UCSD-AML1 (cell line): ENCODE data around the gene HELZ.
"Not testable (repeated sequence)": the region's sequence is repeated elsewhere in the genome, so short reads cannot be mapped to it uniquely, and the experiment has no call there.

ENCODE experiments used
- DNase-seq: peaks from one replicate; lab custom pipeline; 2025; ENCODE audit not compliant: unreplicated experiment; lab: John Stamatoyannopoulos, UW

Gene HELZ

DNA sequence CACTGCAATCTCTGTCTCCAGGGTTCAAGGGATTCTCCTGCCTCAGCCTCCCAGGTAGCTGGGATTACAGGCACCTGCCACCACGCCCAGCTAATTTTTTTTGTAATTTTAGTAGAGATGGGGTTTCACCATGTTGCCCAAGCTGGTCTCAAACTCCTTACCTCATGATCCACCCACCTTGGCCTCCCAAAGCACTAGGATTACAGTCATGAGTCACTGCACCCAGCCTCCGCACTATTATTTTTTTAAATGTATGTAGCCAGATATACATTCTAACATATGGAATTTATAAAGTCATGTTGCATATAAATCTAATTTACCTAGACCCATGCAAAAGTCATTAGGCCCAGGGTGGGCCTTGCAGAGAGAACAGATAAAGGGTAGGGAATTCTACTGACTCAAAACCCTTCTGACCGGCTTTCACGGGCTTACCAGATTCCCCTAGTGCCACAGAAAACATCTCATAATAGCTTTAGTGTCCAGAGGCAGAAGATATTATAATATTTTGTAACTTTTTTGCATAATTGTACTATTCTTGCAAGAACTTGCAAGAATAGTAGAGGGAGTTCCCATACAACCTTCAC lies 20.5 kb upstream of the HELZ start:
- no peak for DNase-seq

GRCh38 chr17:67262435-67263117 lies 17.6 kb upstream of the HELZ start:
- DNase-seq: no peak

GRCh38 chr17:67260170-67260987 lies 15.4 kb upstream of the HELZ start:
- no peak for DNase-seq

DNA sequence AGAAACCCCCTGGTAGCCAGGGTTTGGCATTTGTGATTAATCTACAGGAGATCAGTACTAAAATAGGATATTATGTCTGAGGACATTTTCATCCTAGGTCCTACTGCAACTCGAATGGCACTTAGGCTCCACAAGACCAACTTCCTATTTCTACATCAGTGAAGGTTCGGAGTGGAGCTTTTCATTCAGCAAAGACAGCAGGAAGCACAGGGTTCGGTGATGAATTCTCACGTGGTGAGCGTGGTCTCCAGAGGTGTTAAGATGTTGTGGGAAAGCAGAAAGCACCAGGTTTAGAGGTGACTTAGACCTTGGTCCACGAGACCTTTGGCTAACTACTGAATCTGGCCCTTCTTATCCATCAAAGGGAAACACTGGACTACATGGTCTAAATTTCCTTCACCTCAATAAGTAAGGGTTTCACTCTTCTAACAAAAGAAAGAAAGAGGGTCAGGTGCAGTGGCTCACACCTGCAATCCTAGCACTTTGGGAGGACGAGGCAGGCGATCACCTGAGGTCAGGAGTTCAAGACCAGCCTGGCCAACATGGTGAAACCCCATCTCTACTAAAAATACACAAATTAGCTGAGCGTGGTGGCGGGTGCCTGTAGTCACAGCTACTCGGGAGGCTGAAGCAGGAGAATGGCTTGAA lies 13.9 kb upstream of the HELZ start:
- peak; percentile 42 for DNase-seq

DNA sequence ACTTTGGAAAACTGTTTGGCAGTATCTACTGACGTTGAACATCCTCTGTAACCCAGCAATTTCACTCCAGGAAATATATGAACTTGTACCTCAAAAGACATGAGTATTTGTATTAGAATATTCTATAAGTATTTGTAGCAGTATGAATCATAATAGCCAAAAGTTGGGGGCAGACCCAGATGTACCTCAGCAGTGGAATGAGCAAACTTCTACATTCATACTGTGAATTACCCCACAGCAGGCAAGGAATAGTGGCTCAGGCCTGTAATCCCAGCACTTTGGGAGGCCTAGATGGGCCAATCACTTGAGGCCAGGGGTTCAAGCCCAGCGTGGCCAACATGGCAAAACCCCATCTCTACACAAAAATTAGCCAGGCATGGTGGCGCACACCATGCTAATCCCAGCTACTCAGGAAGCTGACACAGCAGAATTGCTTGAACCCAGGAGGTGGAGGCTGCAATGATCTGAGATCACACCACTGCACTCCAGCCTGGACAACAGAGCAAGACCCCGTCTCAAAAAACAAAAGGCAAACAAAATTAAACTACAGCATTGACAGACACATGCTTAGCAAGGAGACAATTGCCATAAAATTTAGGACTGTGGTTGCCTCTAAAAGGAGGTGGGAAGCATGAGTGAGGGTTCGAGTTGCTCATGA lies 11.2 kb upstream of the HELZ start:
- DNase-seq: no peak

DNA sequence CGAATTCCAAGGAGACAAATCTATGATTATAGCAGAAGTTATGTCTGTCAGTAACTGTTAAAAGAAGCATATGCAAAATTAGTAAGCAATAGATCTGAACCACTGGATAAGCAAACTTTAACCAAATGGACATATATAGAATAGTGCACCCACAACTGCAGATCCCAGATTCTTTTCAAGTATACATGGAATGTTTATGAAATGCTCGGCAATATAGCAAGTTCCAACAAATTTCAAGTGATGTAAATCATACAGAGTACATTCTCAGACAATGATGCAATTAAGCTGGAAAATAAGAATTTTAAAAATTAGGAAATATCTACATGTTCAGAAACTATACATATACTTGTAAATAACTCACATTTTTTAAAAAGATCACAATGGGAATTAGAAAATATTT lies 8.4 kb upstream of the HELZ start:
- DNase-seq: no peak

DNA sequence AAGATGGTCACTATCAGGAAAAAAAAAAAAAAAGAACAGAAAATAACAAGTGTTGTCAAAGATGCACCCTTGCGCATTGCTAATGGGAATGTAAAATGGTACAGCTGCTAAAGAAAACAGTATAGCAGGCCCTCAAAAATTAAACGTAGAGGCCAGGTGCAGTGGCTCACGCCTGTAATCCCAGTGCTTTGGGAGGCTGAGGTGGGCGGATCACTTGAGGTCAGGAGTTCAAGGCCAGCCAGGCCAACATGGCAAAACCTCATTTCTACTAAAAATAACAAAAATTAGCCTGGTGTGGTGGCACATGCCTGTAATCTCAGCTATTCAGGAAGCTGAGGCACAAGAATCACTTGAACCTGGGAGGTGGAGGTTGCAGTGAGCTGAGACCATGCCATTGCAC lies 6.6 kb upstream of the HELZ start:
- not testable (repeated sequence) for DNase-seq

DNA sequence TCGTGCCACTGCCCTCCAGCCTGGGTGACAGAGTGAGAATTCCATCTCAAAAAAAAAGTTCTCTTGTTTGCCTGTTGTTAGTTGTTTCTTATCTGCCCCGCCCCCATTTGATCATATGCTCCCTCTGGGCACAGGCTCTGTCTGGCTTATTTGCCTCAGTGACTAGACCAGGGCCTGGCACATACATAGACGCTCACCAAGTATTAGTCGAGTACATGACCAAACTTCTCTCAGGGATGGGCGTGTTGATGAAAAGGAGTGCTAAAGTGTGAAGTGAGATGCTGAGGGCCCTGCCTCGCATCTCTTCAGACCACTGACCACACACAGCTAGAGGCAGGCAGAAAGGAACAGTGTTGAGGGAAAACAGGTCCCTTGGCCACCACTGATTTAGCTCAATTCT lies 3.3 kb upstream of the HELZ start:
- DNase-seq: no peak

DNA sequence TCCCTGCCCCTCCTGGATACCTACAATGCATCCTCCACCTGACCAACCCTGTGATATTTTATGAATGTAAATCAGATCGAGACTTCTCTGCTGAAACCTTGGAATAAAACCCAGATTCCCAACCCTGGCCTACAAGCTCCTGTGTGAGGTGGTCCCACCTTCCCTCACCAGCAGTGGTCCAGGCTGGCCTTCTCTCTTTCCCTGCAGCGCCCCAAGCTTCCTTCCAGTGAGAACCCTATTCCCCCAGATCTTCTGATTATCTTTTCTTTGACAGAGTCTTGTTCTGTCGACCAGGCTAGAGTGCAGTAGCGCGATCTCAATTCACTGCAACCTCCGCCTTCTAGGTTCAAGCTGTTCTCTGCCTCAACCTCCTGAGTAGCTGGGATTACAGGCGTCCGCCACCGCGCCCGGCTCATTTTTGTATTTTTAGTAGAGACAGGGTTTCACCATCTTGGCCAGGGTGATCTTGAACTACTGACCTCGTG lies 2.5 kb upstream of the HELZ start:
- DNase-seq: no peak

DNA sequence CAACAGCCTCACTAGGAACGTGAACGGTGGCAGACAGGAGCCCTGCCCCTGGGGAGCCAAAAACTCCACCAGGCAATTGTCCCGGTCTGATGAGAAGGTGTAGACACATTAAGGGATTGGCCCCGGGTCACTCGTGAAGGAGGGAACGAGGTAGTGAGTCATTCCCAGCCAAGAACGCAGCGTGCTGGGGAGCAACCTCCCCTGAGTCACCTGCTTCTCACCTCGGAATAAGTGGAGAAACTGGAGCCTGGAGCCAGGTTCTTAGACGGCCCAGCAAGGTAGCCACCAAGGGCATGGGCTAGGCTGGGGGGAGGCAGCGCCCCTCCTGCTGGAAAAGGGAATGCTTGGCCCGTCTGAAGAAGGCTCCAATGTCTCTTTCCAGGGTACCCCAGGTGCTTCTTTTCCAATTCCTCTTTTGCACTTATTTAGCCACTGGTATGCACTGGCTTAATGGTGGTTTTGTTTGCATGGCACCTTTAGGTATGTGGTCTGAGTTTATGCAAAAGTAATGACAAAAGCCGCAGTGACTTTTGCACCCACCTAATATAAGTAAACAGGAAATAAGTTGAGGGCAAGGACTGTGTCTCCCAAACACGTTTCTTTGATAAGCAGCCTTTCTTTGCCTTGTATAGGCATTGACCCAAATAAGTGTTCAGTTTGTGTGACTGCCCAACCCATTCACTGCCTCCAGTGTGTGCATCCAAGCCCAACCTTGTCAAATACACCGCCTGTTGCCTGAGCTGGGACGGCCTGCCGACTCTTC lies 1.8 kb upstream of the HELZ start:
- peak; percentile 30 for DNase-seq

GRCh38 chr17:67246403-67246652 lies 1.3 kb upstream of the HELZ start:
- no peak for DNase-seq

- DNase-seq: peak; percentile 53
Measured at GRCh38 chr17:67245694-67246402, 852 bp upstream of the HELZ start.

DNA sequence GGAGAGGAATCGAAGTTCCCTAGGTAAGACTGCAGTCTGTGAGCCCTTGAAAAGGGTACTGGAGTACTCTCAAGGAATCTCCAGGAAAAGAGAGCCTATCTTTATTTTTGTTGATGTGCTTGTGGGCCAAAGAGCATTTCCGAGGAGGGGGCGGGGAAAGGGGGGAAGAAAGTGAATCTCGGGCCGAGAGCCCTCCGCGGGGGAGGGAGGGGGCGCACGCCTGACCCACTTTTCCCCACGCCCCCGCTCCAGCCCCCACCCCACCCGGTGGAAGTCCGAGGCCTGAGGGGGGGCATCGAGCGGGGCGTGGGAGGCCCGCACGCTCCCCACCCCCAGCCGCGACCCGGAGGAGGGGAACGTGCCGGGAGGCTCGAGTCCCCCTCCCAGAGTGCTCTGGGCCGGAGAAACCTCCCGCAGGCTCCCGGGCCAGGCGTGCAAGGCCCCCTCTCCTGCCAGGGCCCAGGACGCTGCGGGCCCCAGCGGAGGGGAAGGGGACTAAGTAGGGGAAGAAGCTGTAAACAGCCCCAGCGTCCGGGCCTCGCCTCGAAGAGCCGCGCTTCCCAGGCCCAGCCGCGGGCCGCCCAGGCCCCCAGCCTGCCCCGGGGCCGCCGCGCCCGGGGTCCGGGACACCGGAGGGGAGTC lies 444 bp downstream of the HELZ start:
- peak; percentile 53 for DNase-seq

DNA sequence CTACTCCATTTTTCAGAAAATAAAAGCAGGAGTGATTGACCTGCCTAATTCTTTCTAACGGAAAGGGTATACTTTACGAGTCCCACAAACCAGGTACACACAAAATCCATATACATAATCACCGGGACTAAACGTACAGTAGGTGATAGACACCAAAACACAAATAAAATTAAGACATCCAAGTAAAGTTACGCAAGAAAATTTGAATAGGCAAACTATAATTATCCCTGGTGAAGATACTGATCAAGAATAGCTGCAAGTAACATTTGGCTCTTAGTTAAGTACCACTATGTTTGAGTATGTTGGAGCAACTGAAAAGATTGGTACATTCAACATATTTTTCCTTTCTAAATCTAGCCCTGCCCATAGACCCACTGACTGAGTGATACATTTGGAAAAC lies 1.7 kb downstream of the HELZ start:
- DNase-seq: no peak

- DNase-seq: no peak
Measured at GRCh38 chr17:67241719-67242341, 3.2 kb downstream of the HELZ start.

DNA sequence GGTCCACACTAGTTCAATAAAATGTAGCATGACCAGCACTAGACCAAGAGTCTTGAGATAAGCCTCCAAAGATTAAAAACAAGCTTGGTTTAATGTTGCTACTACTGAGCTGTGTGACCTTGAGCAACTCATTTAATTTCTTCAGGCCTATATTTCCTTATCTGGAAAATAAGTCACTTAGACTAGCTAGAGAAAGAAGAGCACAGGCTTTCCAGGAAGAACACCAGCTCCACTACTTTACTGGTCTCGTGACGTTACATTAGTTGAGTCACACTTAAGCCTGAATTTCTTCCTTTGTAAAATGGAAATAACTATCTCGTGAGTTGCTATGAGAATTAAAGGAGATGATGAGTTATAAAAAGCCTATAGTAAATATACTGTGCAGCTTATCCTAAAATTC lies 5.4 kb downstream of the HELZ start:
- no peak for DNase-seq

DNA sequence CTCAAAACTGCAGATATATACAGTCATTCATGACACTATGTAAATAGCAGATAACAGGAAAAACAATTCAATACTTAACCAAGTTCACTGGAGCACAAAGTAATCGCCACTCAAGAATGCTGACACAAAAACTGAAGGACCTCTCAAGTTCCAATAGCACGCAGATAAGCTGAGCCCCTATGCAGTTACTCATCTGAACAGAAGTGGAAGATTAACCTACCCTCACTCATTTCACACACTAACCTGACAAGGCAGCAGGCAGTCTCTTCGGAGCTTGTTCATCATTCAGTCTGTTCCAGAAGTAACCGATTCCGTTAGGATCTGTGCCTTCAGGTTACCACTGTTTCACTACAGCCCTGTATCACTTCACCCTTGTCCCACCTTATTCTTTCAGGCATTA lies 6.0 kb downstream of the HELZ start:
- DNase-seq: no peak

DNA sequence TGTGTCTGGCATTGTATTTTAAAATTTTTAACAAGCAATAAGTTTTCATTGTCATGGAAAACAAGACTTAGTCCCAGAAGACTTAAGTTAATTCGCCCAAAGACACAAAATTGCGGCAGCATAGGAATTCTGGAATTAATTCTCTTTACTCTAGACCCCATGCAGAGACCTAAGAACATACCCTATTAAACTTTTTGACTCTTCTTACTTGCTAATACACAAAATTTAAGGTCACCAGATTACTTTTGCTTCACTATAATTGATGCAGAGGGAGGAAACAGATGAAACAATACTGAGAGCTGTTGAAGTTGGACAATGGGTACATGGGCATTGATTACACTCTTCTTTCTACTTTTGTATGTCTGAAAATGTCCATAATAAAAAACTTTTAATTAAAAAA lies 12.6 kb downstream of the HELZ start:
- no peak for DNase-seq
